Thoracic aorta (tissue), 2 donors: ENCODE measurements around the gene SNX25. TPM values are rescaled to one million over a fixed set of nuclear protein-coding genes. Genes with fewer than 3 reads are reported as not detected.

Experiments
- ATAC-seq: fragments of 150-250 bp; one replicate; pipeline ENCODE4 v1.8.0; 2017; ENCODE audit warnings: low read depth; ENCODE audit not compliant: insufficient number of reproducible peaks, low FRiP score
- DNase-seq: peaks from one replicate; pipeline ENCODE4 v3.0.0-alpha.2; 2020; ENCODE audit warnings: low spot score
- H3K27ac ChIP-seq, 2 donors: fragments of 200-600 bp; sonication (generic); 1 replicate in 1 of 2; 2 replicates in 1 of 2; pipeline ENCODE4 v1.5.1; 2016; ENCODE audit warnings: mild to moderate bottlenecking in 2 of 2, moderate library complexity in 2 of 2
- H3K27me3 ChIP-seq: fragments of 200-600 bp; sonication (generic); replicated peaks from 2 replicates; pipeline ENCODE4 v1.6.0; 2016; ENCODE audit warnings: mild to moderate bottlenecking; ENCODE audit not compliant: insufficient read depth
- H3K36me3 ChIP-seq: fragments of 200-600 bp; sonication (generic); one replicate; pipeline ENCODE4 v1.5.1; 2016
- H3K4me1 ChIP-seq, 2 donors: fragments of 200-600 bp; sonication (generic); 1 replicate in 1 of 2; 2 replicates in 1 of 2; pipeline versions ENCODE4 v1.5.1 to v1.6.0; 2016; ENCODE audit warnings: low read depth in 2 of 2, mild to moderate bottlenecking in 1 of 2; ENCODE audit not compliant: control insufficient read depth in 1 of 2
- H3K4me3 ChIP-seq: fragments of 200-600 bp; sonication (generic); 2 replicates; pipeline ENCODE4 v1.5.1; 2016; ENCODE audit warnings: mild to moderate bottlenecking
- H3K9me3 ChIP-seq: fragments of 200-600 bp; sonication (generic); 2 replicates; pipeline ENCODE4 v1.5.1; 2016
- total RNA-seq, 2 donors: library from RNA; depleted of rRNA; stranded (reverse); fragments of >200 nt; gene quantifications; one replicate each; pipeline versions ENCODE4 v1.1.0 to v1.2.3, GENCODE V29; 2016
- TF ChIP-seq, protein P1 (sequence below): fragments of 200-600 bp; sonication (generic); IDR thresholded peaks from one replicate; pipeline ENCODE4 v1.5.1; 2019; ENCODE audit warnings: antibody characterized with exemption

Gene SNX25
- total RNA-seq, 2 donors from 2014 or later: 31.3 to 38.0 TPM

DNA sequence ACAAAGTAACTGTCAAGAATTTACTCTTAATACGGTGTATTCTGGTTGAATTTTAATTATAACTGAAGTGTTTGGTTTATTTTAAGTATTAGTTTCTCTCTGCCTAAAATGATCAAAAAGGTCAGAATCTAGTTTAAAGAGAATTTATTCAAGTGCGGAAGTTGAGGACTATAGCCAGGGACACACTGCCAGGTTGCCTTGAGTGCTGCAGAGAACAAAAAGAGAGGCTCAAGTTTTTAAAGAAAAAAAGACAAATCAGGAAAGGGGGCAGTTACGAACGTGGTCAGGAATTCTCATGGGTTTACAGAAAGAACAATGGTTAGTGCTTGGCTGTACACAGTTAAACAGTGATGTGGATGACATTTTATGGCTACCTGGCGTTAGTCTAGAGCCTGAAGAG lies 81.3 kb downstream of the SNX25 start:
- Histone ChIP-seq H3K27ac (peak overlapping the region; percentile 19 to 54), H3K4me3 (peak overlapping the region; percentile 19), H3K36me3 (no peaks in the 10 kb centered on the region)

DNA sequence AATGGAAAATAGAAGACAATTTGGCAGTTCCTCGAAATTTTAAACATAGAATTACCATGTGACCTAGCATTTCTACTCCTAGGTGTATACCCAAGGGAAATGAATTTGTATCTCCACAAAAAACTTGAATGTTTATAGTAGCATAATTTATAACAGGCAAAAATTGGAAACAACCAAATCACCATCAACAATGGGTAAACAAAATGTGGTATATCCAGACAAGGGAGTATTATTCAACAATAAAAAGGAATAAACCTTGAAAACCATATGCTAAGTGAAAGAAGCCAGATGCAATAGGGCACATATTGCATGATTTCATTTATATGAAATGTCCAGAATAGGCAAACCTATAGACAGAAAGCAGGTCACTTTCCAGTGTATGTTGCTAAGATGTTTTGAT lies 83.8 kb downstream of the SNX25 start:
- TF ChIP-seq, protein P1, sequence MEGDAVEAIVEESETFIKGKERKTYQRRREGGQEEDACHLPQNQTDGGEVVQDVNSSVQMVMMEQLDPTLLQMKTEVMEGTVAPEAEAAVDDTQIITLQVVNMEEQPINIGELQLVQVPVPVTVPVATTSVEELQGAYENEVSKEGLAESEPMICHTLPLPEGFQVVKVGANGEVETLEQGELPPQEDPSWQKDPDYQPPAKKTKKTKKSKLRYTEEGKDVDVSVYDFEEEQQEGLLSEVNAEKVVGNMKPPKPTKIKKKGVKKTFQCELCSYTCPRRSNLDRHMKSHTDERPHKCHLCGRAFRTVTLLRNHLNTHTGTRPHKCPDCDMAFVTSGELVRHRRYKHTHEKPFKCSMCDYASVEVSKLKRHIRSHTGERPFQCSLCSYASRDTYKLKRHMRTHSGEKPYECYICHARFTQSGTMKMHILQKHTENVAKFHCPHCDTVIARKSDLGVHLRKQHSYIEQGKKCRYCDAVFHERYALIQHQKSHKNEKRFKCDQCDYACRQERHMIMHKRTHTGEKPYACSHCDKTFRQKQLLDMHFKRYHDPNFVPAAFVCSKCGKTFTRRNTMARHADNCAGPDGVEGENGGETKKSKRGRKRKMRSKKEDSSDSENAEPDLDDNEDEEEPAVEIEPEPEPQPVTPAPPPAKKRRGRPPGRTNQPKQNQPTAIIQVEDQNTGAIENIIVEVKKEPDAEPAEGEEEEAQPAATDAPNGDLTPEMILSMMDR: no peak

More for the DNA sequence above, 81.3 kb downstream of the SNX25 start:
- no peaks in the 10 kb centered on the region for H3K27me3 ChIP-seq
- TF ChIP-seq, protein P1: no peak
- ATAC-seq (no peak), DNase-seq (no peak)
- peaks cover 8 to 60% of the 10 kb centered on the region in 2 donors for H3K4me1 ChIP-seq
- H3K9me3 ChIP-seq: no peaks in the 10 kb centered on the region

DNA sequence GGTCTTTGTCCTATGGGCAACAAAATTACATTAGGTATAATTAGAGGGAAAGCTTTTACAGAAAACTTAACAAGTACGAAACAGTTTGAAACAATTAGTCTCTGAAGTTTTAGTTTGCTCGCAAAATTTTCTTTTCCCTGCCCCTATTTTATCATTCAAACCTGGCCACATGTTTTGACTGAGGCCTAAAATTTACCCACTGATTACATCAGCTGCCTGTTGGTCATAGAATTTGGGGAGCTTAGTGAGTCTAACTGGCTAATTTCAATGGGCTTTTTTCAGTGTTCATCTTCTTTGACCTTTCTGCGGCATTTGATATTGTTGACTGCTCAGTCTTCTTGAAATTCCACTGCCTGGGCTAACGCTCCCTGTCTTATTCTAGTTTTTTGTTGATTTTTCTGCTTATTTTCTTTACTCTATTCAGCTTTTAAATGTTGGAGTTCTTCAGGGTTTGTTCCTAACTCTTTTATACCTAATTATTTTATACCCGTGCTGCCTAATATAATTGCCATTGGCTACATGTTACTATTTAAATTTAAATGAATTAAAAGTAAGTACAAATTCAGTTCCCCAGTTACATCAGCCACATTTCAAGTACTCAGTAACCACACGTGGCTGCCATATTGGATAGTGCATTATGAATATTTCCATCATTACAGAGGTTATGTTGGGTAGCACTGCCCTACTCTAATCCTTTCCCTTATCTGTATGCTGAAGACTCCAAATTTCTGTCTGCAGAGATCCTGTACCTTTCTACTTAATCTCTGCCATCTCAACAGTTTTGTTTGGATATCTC lies 87.5 kb downstream of the SNX25 start:
- H3K27me3 ChIP-seq: no peaks in the 10 kb centered on the region
- ATAC-seq (no peak), DNase-seq (no peak)
- H3K4me3 ChIP-seq: no peak overlapping the region
- peaks cover 0 to 3% of the 10 kb centered on the region in 2 donors for H3K4me1 ChIP-seq
- H3K27ac ChIP-seq: no peak overlapping the region
- TF ChIP-seq, protein P1: no peak
- no peaks in the 10 kb centered on the region for H3K9me3 ChIP-seq
- no peaks in the 10 kb centered on the region for H3K36me3 ChIP-seq

More for the DNA sequence above, 83.8 kb downstream of the SNX25 start:
- no peaks in the 10 kb centered on the region for H3K36me3 ChIP-seq
- H3K4me1 ChIP-seq: peaks cover 0 to 36% of the 10 kb centered on the region in 2 donors
- H3K9me3 ChIP-seq: no peaks in the 10 kb centered on the region
- no peak overlapping the region for H3K4me3 ChIP-seq
- DNase-seq (no peak), ATAC-seq (no peak)
- H3K27me3 ChIP-seq: no peaks in the 10 kb centered on the region
- H3K27ac ChIP-seq: no peak overlapping the region

DNA sequence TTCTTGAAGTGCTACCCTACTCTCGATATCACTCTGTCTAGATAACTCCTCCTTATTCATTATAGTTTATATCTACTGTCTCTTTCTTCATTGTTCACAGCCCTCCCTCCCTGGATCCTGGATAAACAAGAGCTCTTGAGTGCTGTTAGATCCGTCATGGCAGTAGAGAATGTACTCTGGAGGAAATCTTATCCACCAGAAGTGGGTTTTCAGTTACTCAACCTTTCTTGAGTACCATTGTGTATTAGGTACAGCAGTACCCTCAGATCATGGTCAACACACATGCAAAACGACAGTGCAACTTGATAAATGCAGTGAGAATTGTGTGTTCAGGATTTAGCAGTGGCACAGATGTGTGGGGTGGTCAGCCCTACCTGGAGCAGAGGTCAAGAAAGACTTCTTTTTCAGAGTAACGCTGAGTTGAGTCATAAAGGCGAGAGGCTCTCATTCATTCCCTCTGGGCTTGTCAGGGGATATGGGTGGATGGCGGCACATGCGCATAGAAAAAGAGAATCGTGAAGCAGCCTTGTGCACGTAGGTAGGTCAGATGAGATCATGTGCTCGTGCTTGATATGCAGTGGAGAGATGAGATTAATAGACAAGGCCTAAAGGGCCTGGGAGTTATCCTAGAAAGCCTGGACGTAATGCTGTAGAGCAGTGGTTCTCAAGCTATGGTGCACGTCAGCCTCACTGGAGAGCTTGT lies 89.5 kb downstream of the SNX25 start:
- TF ChIP-seq, protein P1: no peak
- no peaks in the 10 kb centered on the region for H3K4me1 ChIP-seq
- H3K27ac ChIP-seq: no peak overlapping the region
- no peak for ATAC-seq
- no peaks in the 10 kb centered on the region for H3K27me3 ChIP-seq
- no peaks in the 10 kb centered on the region for H3K36me3 ChIP-seq
- H3K9me3 ChIP-seq: no peaks in the 10 kb centered on the region
- H3K4me3 ChIP-seq: no peak overlapping the region
- no peak for DNase-seq

DNA sequence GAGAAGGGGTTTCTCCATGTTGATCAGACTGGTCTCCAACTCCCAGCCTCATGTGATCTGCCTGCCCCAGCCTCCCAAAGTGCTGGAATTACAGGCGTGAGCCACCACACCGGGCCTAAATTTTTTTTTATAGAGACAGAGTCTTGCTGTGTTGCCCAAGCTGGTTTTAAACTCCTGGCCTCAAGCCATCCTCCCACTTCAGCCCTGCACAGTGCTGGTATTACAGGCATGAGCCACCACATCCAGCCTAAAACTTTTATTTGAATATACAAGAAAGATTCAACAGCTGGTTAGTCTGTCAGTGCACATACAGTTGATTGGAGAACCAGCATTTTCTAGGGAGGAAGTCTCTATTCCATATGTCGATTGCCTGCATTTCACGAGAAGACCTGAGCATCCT lies 95.1 kb downstream of the SNX25 start:
- Histone ChIP-seq H3K4me3 (no peak overlapping the region), H3K27ac (peak overlapping the region in 1 of 2 donors; percentile 33), H3K27me3 (no peaks in the 10 kb centered on the region), H3K36me3 (no peaks in the 10 kb centered on the region), H3K9me3 (no peaks in the 10 kb centered on the region), H3K4me1 (peaks cover 3 to 25% of the 10 kb centered on the region in 2 donors)
- DNase-seq (no peak), ATAC-seq (no peak)
- TF ChIP-seq, protein P1: no peak
